ENCODE data around the gene NFIX.

NFIX gene

DNA sequence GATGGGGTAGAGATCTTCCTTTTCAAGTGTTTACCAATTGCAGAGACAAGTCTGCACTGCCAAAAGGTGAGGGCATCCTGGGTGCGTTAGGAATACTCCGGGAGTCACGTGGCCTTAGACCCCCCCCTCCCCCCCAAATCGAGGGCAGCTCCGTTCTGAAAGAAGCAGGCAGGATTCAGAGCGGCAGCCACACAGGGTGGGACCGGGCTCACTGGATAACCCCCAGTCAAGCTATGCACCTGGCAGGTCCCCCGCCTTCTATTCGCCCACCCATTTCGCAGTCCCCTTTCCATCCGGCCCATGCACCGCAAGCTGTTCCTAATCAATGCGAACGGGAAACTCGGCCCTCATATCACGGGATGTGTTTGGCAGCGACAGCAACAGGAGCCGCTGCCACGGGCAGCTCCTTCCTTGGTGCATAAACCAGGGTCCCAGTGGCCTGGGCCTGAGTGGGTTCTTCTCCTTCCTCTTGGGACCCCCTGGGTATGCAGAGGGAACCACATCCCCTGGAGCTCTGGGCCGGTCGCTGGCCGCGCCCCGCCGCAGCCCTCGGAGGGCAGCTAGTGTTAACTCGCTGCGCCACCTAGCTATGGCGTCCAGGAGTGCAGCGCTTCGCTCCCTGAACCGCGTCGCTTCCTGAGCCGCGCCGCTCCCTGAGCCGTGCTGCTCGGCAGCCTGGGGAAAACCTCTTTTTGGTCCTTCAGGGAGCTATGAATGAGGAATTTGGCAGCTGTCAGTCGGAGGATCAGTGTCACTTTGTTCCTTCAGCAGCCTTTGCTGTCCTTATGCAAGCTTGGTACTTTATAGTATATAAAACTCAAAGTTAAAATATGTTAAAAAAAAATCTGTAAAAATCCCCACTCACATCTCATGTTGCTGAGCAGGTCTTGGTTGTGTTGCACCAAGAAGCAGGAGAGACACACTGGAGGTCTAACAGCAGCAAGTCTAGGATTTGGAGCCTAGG lies 66.0 kb downstream of the NFIX start:
- TF ChIP-seq GATA3 (IDR thresholded peaks at IDR 0.05; ENCODE audit: low read depth, low read length) (no peak), GATA2 (IDR thresholded peaks at IDR 0.05; ENCODE audit: low read depth, low read length) (no peak)

DNA sequence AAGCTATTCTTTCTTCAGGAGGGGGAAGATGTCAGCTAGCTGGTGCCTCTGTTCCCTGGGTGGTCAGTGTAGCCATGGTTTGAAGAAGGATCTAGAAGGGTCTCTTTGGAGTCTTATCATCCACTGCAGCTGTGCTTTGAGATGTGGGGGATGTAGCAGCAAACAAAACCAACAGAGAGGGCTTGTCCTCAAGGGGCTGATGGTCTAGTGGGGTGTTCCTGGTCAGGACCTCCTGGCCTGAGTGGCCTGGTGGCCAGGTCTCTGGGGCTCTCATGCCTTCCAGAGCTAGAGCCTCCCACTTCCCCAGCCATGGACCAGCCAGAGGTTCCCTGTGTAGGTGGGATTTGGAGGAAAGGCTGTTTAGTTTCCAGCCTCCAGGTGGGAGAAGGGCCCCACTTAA lies 67.0 kb downstream of the NFIX start:
- TF ChIP-seq GATA2 (IDR thresholded peaks at IDR 0.05; ENCODE audit: low read depth, low read length) (no peak), GATA3 (IDR thresholded peaks at IDR 0.05; ENCODE audit: low read depth, low read length) (no peak)

DNA sequence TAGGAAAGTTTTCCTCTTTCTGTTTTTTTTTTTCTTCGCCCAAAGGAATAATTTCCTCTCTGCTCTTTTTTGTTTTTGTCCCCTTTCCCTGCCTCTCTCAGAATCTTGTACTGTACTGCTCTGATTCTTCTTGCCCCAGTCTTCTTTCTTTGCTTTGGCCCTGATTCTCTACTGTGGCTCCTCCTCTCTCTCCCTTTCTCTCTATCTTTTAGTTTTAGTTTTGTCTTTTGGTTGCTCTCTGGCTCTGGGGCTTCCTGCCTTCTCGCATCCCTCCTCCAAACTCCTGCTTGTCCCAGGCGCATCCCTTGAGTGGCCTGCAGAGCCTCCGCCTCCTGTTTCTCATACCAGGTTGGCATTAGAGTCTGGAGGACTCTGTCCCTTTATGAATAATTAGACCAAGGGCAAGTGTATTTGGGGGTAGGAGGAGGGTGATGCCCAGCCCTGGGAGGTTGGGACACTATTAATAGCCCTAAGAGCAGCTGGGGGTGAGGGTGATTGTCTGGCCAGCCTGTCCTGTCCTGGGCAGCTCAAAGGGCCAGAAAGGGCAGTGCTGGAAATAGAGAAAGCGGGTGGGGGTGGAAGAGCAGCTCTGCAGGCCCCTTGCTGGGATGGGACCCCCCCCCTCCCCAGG lies 68.3 kb downstream of the NFIX start:
- TF ChIP-seq GATA2 (IDR thresholded peaks at IDR 0.05; ENCODE audit: low read depth, low read length) (no peak), GATA3 (IDR thresholded peaks at IDR 0.05; ENCODE audit: low read depth, low read length) (no peak)

DNA sequence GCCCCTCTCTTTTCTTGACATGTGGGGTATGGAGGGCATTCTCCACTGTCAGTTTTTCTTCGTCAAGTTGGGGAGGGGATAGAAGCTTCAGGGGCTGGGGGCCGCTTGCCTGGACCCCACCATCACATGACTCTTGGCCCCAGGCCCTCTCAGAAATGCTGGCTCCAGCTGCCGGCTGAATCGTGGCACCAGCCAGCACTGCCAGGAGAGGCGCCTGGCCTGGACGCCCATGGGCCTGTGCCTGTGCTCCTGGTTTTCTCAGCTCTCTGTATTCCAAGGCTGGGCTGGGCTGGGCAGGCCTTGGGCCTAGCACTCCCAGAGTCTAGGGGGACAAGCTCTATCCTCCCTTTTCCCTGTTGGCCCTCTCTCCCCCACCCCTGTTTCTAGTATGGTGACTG lies 68.8 kb downstream of the NFIX start:
- no peak for TF ChIP-seq GATA2 (IDR thresholded peaks at IDR 0.05; ENCODE audit: low read depth, low read length)
- no peak for TF ChIP-seq GATA3 (IDR thresholded peaks at IDR 0.05; ENCODE audit: low read depth, low read length)

DNA sequence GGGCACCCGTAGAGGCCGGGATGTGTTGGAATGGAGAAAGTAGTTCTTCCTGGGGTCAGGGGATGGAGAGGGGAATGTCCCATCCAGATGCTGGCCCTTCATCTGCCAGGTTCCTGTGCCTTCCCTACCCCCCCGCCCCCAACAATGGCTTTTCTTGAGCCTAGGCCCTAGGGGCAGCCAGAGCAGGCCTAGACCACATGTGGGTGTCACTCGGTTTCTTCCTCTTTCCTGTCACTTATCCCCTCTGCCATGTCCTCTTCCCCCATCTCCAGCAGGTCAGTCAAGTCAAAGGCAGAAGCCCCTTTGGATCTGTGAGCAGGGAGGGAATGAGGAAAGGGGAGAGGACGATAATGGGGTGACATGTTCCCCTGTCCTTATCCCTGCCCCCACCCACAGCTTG lies 71.0 kb downstream of the NFIX start:
- no peak for TF ChIP-seq GATA2 (IDR thresholded peaks at IDR 0.05; ENCODE audit: low read depth, low read length)
- no peak for TF ChIP-seq GATA3 (IDR thresholded peaks at IDR 0.05; ENCODE audit: low read depth, low read length)

DNA sequence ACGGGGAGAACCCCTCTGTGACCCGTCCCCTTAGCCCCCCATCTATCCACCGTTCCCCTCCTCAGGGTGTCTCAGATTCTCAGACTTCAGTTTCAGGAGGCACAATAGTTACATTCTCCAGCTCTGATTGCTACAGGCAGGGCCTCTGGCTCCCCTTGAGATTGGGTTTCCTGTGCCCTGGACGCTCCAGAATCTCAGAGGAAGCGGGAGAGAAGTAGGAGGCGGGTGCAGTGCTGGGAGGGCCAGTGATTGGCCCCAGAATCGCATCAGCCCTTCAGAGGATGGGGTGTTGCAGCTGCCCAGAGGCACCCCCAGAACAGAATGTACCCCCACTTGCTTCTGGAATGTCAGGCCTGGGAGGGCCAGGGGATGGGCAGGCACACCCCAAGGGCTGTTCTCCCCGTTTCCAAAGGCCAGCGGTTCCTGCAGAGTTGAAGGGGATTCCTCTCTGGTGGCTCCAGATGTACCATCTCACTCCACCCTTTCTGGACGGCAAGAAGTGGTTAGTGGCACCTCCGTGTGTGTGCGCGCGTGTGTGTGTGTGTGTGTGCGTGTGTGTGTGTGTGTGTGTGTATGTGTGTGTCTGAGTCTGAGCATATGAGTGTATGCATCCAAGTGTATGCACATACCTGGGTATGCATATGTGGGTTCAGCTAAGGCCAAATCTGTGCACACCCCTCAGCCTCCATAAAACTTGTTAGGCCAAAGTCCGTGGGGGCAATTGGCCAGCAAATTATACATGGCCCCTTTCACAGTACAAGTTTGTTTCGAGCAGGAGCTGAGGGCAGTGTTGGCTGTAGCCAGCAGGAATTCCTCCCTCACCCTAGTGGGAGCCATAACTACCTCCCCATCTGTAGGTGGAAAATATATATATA lies 71.9 kb downstream of the NFIX start:
- no peak for TF ChIP-seq GATA3 (IDR thresholded peaks at IDR 0.05; ENCODE audit: low read depth, low read length)
- TF ChIP-seq GATA2 (IDR thresholded peaks at IDR 0.05; ENCODE audit: low read depth, low read length), result no peak

DNA sequence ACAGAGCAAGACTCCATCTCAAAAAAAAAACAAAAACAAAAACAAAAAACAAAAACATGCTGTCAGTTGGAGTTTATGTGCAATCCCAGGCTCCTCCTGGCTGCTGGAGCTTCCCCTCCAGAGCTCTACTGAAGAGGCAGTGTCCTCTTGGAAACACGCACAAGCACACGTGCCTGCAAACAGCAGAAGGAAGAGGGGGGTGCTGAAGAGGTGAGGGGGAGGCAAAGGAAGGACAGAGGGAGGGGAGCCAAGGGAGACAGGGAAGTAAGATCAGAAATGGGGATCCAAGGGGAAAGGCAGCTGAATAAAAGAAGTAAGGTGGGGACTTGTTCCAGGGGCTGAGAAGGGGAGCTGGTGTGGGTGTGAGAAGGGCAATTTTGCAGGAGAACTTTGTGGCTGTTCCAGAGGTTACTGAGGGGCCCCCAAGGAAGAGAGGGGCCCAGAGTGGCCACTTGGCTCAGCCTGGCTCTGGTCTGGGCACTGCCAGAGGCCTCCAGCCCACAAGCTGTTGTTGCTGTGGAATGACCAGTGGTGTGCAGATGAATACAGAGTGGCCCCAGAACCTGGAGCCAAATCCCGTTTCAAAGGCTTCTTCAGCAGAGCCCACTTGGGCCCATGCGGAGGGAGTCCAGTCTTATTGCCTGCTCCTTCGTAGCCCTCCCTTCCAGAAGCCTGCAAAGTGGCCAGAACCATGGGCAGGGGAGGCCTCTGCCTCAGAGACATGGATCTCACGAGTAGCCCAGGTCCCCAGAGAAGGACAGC lies 73.0 kb downstream of the NFIX start:
- no peak for TF ChIP-seq GATA3 (IDR thresholded peaks at IDR 0.05; ENCODE audit: low read depth, low read length)
- TF ChIP-seq GATA2 (IDR thresholded peaks at IDR 0.05; ENCODE audit: low read depth, low read length), result no peak

DNA sequence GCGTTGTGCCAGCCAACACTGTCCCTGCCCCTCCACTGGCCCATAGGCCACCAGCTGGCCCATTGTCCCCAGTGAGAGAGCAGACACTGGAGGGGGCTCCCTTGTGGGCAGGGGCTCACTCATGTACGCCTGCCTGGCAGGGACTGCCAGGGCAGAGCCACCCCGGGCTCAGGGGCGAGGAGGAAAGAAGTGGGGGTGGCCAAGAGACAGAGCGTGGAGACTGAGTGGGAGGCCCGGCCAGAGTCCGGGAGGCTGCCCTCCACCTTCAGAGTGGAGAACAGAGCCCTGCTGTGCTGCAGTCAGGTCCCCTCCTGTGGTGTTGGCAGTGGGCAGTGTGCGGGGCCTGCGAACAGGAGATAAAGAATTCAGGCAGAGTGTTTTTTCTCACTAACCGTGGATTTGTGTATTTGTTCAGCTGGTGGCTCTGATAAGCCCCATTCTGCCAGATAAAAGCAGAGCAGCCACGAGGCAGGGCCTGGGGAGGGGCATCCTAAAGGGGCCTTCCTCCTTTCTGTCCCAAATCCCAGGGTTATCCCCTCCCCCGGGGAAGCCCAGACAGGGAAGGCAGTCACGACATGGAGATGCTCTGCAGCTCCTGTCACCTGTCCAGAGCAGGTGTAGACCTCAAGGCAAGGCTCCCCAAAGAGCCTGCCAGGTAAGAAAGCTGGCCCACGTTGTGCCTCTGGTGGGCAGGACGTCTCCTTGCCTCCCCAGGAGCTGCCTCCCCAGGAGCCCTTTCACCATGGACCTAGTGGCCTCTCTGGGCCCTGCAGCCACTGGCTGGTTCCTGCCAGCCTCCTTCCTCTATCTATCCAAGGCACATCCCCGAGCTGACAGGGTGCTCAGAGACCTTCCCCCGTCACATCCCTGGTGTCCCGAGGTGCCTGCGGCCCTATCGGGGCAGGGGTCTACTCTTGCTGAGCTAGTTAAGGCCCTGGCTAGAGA lies 74.4 kb downstream of the NFIX start:
- TF ChIP-seq GATA3 (IDR thresholded peaks at IDR 0.05; ENCODE audit: low read depth, low read length) (no peak), GATA2 (IDR thresholded peaks at IDR 0.05; ENCODE audit: low read depth, low read length) (peak; percentile 70)

DNA sequence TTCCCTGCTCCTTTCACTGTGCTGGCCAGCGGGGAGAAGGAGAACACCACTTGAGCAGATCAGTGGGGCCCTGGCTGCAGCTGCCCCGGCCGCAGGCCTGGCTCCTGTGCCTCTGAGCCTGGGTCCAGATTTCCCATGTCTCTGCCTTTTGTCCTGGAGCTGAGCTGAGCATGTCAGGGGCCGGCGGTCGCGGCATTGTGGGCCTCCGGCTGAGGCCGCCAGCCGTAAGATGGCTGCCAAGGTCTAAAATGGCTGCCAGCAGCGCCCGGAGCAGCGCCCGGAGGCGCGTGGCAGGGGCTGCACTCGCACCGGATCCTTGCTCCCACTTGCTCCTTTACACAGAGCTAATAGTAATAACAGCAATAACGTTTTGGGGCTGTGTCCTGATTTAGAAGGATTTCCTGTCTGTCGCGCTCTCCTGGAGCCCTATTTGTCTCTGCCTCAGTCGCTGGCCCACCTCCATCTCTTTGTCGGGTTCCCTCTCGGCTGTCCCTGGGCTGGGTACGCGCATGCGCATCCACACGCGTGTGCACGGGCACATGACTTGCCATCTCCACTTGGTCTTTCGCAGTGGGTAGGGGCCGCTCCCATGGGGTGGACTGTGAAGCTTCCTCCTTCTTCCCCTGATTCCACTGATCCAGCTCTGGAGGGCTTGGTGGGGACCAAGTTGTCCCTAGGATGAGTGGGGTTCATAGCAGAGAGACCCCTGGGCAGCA lies 75.3 kb downstream of the NFIX start:
- TF ChIP-seq GATA2 (IDR thresholded peaks at IDR 0.05; ENCODE audit: low read depth, low read length) (no peak), GATA3 (IDR thresholded peaks at IDR 0.05; ENCODE audit: low read depth, low read length) (no peak)

DNA sequence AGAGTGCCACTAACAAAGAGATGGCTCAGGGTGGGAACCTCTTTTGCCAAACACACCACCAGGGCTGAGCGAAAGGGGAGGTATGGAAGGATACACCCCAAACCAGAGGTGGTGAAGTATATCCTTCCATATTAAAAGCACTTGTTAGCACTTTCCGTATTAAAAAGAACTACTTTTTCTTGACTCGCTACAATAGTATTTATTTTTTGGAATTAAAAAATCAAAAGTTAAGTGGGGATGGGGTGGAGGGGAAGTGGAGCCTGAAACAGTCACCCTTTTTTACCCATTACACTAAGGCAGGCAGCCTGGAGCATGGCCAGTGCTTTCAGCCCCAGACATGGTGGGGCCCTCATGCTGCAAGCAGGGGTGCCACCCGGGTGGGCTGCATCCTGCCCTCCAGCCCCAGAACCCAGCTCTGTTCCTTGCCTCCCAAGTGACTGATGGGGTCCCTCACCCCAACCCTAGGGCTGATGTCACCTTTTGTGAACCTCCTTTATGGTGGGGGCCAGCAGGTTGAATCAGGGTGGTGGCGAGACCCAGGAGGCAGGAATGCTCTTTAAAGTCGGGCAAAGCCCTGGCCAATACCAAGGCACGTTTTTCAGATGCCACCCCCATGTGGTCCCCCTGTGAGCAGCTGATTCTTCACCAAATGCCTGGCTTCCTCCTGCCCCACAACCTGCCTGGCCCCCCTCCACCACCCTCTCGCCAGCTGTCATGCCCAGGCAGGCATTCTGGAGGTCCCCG lies 76.3 kb downstream of the NFIX start:
- TF ChIP-seq GATA3 (IDR thresholded peaks at IDR 0.05; ENCODE audit: low read depth, low read length), result no peak
- no peak for TF ChIP-seq GATA2 (IDR thresholded peaks at IDR 0.05; ENCODE audit: low read depth, low read length)

DNA sequence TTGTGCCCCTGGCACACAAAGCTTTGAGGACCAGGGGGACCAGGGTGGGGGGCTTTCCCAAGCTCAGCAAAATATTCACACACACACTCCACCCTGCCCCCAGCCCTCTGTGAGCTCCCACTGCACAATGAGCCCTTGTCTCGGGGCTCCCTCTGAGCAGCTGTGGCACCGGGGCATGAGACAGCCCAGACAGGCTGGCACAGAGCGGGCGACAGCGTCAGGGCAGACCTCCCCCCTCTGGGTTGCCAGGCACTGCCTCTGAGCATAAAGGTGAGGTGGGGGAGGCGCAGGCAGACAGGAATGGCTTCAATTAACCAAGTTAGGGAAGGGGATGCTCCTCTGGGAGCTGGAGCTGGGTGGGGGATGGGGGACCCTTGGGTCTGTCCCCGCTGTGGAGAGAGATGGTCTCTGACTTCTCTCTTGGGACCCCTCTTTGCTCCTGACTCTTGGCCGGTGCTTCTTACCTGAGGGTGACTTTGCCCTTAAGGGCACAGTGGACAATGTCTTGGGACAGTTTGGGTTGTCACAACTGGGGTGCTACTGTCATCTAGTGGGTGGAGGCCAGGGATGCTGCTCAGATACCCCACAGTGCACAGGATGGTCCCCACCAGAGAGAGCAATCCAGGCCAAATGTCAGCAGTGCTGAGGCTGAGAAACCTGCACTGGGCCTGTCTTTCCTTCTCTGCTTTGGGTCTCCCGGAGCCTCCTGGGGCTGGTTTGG lies 77.1 kb downstream of the NFIX start:
- no peak for TF ChIP-seq GATA2 (IDR thresholded peaks at IDR 0.05; ENCODE audit: low read depth, low read length)
- no peak for TF ChIP-seq GATA3 (IDR thresholded peaks at IDR 0.05; ENCODE audit: low read depth, low read length)
